B cell (primary cell): ENCODE data around the gene S100G. TPM values are rescaled to one million over a fixed set of nuclear protein-coding genes. Genes with fewer than 3 reads are reported as not detected.

Source experiments
- ATAC-seq: fragments of 200-7000 bp; cut with Tn5 transposase; one replicate; pipeline ENCODE4 v1.10.0; 2021; ENCODE audit warnings: low read depth, mild to moderate bottlenecking, moderate number of reproducible peaks, moderate library complexity
- CTCF ChIA-PET: fragments of 350-600 bp; sonication (Branson Sonifier 250); formaldehyde crosslinking; loops from one replicate; lab custom pipeline; 2021; ENCODE audit warnings: antibody characterized with exemption, inconsistent platforms; lab: Charles Lee
- POLR2A ChIA-PET: fragments of 350-600 bp; sonication (Branson Sonifier 250); formaldehyde crosslinking; loops from one replicate; lab custom pipeline; 2021; ENCODE audit warnings: antibody characterized with exemption; lab: Charles Lee
- DNase-seq: peaks from one replicate; pipeline ENCODE4 v3.0.0; 2013
- H2AFZ ChIP-seq: 2 replicates; pipeline ENCODE4 v1.6.1; 2012; ENCODE audit warnings: mild to moderate bottlenecking, low read depth, low read length; ENCODE audit not compliant: insufficient read depth, poor library complexity, severe bottlenecking
- H3K27ac ChIP-seq, 2 donors: 1 replicate in 1 of 2; 2 replicates in 1 of 2; pipeline ENCODE4 v1.5.1; 2012 to 2013; ENCODE audit warnings: low read length in 2 of 2, mild to moderate bottlenecking in 2 of 2, moderate library complexity in 1 of 2
- H3K27me3 ChIP-seq, 4 experiments: fragments of 200-600 bp in 1 of 4; sonication (generic) in 1 of 4; replicated peaks in 1 of 4; 1 replicate in 2 of 4; 2 replicates in 2 of 4; pipeline versions ENCODE4 v1.6.1 to v1.7.0; 2013 to 2016; ENCODE audit warnings: low read length in 3 of 4, mild to moderate bottlenecking in 2 of 4, mixed read lengths in 1 of 4, moderate library complexity in 1 of 4; ENCODE audit not compliant: insufficient read depth in 4 of 4, control insufficient read depth in 3 of 4; ENCODE audit errors: control extremely low read depth in 1 of 4
- H3K36me3 ChIP-seq, 2 experiments: replicated peaks in 1 of 2; 1 replicate in 1 of 2; 2 replicates in 1 of 2; pipeline versions ENCODE4 v1.6.1 to v1.7.1; 2013; ENCODE audit warnings: low read length in 1 of 2; ENCODE audit not compliant: insufficient read depth in 2 of 2, control insufficient read depth in 1 of 2; ENCODE audit errors: control extremely low read depth in 1 of 2, extremely low read depth in 1 of 2
- H3K4me1 ChIP-seq, 2 donors: fragments of 200-600 bp in 1 of 2; sonication (generic) in 1 of 2; 1 replicate in 1 of 2; 2 replicates in 1 of 2; pipeline versions ENCODE4 v1.5.1 to v1.6.1; 2013 to 2017; ENCODE audit warnings: low read length in 2 of 2; ENCODE audit not compliant: control insufficient read depth in 2 of 2, insufficient read depth in 2 of 2
- H3K4me2 ChIP-seq: replicated peaks from 2 replicates; pipeline ENCODE3; 2012; ENCODE audit warnings: mild to moderate bottlenecking, low read depth, low read length; ENCODE audit not compliant: poor library complexity, severe bottlenecking
- H3K4me3 ChIP-seq, 5 experiments: fragments of 200-600 bp in 1 of 5; sonication (generic) in 1 of 5; 1 replicate in 3 of 5; 2 replicates in 2 of 5; pipeline versions ENCODE4 v1.5.1 to v1.7.0; 2011 to 2016; ENCODE audit warnings: low read length in 4 of 5, mild to moderate bottlenecking in 4 of 5, low read depth in 2 of 5, control low read depth in 1 of 5, moderate library complexity in 1 of 5; ENCODE audit not compliant: insufficient read depth in 1 of 5; ENCODE audit errors: control extremely low read depth in 1 of 5, extremely low read depth in 1 of 5
- H3K79me2 ChIP-seq: fragments of 200-600 bp; sonication (generic); one replicate; pipeline ENCODE4 v1.6.0; 2016; ENCODE audit warnings: low read length; ENCODE audit not compliant: control insufficient read depth, insufficient read depth
- H3K9ac ChIP-seq: fragments of 200-600 bp; sonication (generic); 2 replicates; pipeline ENCODE4 v1.6.1; 2017; ENCODE audit warnings: mild to moderate bottlenecking, low read length, moderate library complexity
- H3K9me3 ChIP-seq, 3 donors: one replicate each; pipeline versions ENCODE4 v1.6.1 to v1.7.1; 2013; ENCODE audit warnings: low read length in 2 of 3; ENCODE audit not compliant: control insufficient read depth in 2 of 3, insufficient read depth in 1 of 3; ENCODE audit errors: control extremely low read depth in 1 of 3
- H4K20me1 ChIP-seq: 2 replicates; pipeline ENCODE4 v1.6.0; 2012; ENCODE audit warnings: mild to moderate bottlenecking, low read length; ENCODE audit not compliant: insufficient read depth, control insufficient read depth, poor library complexity, severe bottlenecking
- H3K27ac Mint-ChIP-seq: one replicate; pipeline ENCODE4 v1.8.0; 2021; ENCODE audit warnings: mixed read lengths
- H3K27me3 Mint-ChIP-seq: one replicate; pipeline ENCODE4 v1.8.0; 2021; ENCODE audit warnings: mixed read lengths
- H3K4me1 Mint-ChIP-seq: one replicate; pipeline ENCODE4 v1.8.0; 2021; ENCODE audit warnings: mixed read lengths
- H3K4me3 Mint-ChIP-seq: one replicate; pipeline ENCODE4 v1.8.0; 2021; ENCODE audit warnings: mixed read lengths
- H3K9me3 Mint-ChIP-seq: one replicate; pipeline ENCODE4 v1.8.0; 2022; ENCODE audit warnings: mixed read lengths; ENCODE audit not compliant: insufficient read depth
- EZH2 ChIP-seq: IDR thresholded peaks from 2 replicates; pipeline ENCODE4 v1.6.1; 2012; ENCODE audit warnings: borderline replicate concordance, low read depth, mild to moderate bottlenecking, moderate library complexity, low read length; ENCODE audit not compliant: insufficient read depth, poor library complexity, severe bottlenecking
- WGBS: methylation state at CpG from one replicate; pipeline ENCODE4 v1.1.5; 2013; ENCODE audit warnings: missing lambda C conversion rate; ENCODE audit not compliant: insufficient coverage; 5-methylcytosine and 5-hydroxymethylcytosine counted together
- intact Hi-C: fragments of 100-400 bp; cut with micrococcal nuclease; formaldehyde crosslinking; loops from one replicate; pipeline ENCODE4 v1.10.0; 2022
- polyA plus RNA-seq: library from polyadenylated mRNA; depleted of rRNA; stranded (reverse); fragments of >200 nt; gene quantifications from 2 replicates; pipeline ENCODE4 v1.2.3, GENCODE V29; 2012
- total RNA-seq, 2 donors: library from RNA; stranded (reverse); fragments of 120-200 nt in 1 of 2; gene quantifications; 1 replicate in 1 of 2; 2 replicates in 1 of 2; pipeline versions ENCODE4 v1.2.3 to v1.2.4, GENCODE V29; 2013 to 2022
- TF ChIP-seq, protein P1 (sequence below): fragments of 200-600 bp; IDR thresholded peaks from one replicate; pipeline ENCODE4 v1.8.0; 2022; ENCODE audit warnings: antibody characterized with exemption, mild to moderate bottlenecking

S100G gene
- total and polyA plus RNA-seq, 2 donors (not counting 1 experiment from before 2014, with no cell fraction given): not detected

DNA sequence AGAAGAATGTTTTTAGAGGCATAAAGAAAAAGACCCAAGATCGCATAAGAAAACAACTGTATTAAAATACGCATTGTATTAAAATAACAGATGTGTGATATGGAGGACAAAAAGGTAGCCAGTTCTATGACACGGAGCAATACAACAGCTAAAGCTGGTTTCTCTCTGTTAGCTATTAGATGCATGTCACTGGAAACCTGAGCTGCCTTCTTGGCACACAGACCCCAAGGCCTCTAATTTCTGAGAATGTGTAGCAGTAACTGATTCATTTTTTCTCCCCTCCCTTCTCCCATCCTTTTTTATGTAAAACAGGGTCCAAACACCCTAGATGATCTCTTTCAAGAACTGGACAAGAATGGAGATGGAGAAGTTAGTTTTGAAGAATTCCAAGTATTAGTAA is 4.1 kb downstream of the S100G start:
- WGBS: no CpG with 5 or more reads among the region's 3 CpGs
- Histone ChIP-seq H3K27me3 (no peaks in the 10 kb centered on the region), H3K4me2 (no peak overlapping the region), H3K27ac (no peak overlapping the region), H3K4me1 (no peaks in the 10 kb centered on the region), H3K79me2 (no peaks in the 10 kb centered on the region), H2AFZ (no peak overlapping the region), H3K9me3 (no peaks in the 10 kb centered on the region), H3K4me3 (no peak overlapping the region), H4K20me1 (no peaks in the 10 kb centered on the region), H3K36me3 (no peaks in the 10 kb centered on the region), H3K9ac (no peak overlapping the region)
- DNase-seq (no peak), ATAC-seq (no peak)
- ChIA-PET POLR2A (no interaction called here), CTCF (no interaction called here)
- Mint-ChIP-seq H3K4me3 (no peak overlapping the region), H3K27me3 (no peaks in the 10 kb centered on the region), H3K9me3 (no peaks in the 10 kb centered on the region), H3K4me1 (no peaks in the 10 kb centered on the region), H3K27ac (no peak overlapping the region)
- no peak for TF ChIP-seq EZH2
- TF ChIP-seq, protein P1, sequence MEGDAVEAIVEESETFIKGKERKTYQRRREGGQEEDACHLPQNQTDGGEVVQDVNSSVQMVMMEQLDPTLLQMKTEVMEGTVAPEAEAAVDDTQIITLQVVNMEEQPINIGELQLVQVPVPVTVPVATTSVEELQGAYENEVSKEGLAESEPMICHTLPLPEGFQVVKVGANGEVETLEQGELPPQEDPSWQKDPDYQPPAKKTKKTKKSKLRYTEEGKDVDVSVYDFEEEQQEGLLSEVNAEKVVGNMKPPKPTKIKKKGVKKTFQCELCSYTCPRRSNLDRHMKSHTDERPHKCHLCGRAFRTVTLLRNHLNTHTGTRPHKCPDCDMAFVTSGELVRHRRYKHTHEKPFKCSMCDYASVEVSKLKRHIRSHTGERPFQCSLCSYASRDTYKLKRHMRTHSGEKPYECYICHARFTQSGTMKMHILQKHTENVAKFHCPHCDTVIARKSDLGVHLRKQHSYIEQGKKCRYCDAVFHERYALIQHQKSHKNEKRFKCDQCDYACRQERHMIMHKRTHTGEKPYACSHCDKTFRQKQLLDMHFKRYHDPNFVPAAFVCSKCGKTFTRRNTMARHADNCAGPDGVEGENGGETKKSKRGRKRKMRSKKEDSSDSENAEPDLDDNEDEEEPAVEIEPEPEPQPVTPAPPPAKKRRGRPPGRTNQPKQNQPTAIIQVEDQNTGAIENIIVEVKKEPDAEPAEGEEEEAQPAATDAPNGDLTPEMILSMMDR: no peak
- intact Hi-C loops: no loop called here

DNA sequence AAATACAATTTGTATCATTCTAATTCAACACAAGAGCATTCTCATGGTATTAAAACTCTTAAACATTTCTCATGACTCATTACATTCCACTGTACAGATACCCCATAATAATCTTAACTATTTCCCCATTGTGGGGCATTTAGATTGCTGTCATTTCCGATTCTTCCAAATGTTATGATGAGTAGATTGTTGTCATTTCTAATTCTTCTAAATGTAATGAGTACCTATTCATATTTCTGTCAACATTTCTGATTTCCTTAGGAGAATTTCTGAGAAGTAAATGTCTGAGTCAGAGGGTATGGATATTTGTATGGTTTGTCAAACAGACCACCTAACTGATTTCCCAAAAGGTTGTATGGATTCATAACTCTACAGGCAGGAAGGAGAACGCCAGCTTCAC is 8.3 kb downstream of the S100G start:
- no peak for DNase-seq
- Mint-ChIP-seq H3K27me3 (no peaks in the 10 kb centered on the region), H3K4me1 (no peaks in the 10 kb centered on the region), H3K27ac (no peak overlapping the region), H3K9me3 (no peaks in the 10 kb centered on the region), H3K4me3 (no peak overlapping the region)
- Histone ChIP-seq H3K4me2 (no peak overlapping the region), H3K79me2 (no peaks in the 10 kb centered on the region), H3K27ac (no peak overlapping the region), H3K9ac (no peak overlapping the region), H3K36me3 (no peaks in the 10 kb centered on the region), H3K4me1 (no peaks in the 10 kb centered on the region), H3K4me3 (no peak overlapping the region), H4K20me1 (no peaks in the 10 kb centered on the region), H3K27me3 (no peaks in the 10 kb centered on the region), H3K9me3 (no peaks in the 10 kb centered on the region), H2AFZ (no peak overlapping the region)
- TF ChIP-seq, protein P1: no peak
- POLR2A ChIA-PET: no interaction called here
- intact Hi-C loops: no loop called here
- no CpG with 5 or more reads among the region's 2 CpGs for WGBS
- CTCF ChIA-PET: no interaction called here
- ATAC-seq: no peak
